Measurements from ENCODE around the gene SCARB1.

Gene SCARB1

DNA sequence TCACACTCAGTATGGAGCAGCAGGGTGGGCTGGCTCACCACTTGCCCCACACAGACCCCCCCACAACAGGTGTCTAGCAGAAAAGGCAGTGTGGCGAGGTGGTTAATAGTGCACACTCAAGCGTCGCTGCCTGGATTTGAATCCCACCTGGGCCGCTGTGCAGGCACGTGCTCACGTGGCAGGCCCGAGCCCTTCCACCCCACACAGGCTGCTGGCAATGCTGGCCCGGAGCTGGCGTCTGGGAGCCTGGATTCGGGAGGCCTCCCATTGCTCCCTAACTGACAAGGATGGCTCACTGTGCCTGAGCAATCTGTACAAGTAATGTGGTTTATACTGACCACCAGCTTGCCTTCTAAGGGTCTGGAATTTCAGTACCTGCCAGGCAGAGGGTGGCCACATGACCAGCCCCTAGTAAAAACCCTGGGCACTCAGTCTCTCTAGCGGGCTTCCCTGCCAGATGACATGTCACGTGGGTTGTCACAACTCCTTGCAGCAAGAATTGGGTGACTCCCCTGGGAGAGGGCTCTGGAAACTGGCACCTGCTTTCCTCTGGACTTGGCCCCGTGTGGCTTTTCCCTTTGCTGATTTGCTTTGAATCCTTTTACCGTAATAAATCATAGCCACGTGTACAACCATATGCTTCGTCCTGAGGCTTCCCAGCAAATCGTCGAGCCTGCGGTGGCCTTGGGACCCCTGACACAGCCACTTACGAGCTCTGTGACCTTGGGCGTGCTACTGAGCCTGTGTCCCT is 72.8 kb downstream of the SCARB1 start:
- Histone ChIP-seq H3K4me2 (ENCODE audit: low read length) (no peak overlapping the region), H3K79me1 (ENCODE audit: low read length) (no peaks in the 10 kb centered on the region), H3K9ac (ENCODE audit: low read length) (no peak overlapping the region), H2BK12ac (ENCODE audit: low read length) (no peak overlapping the region), H3K79me2 (ENCODE audit: control insufficient read depth, insufficient read depth, low read length, poor library complexity) (no peaks in the 10 kb centered on the region), H3K4ac (ENCODE audit: low read depth, low read length) (no peak overlapping the region), H3K4me3 (ENCODE audit: low read depth, low read length) (no peak overlapping the region), H3K27me3 (ENCODE audit: insufficient read depth, low read length) (no peaks in the 10 kb centered on the region), H2BK5ac (ENCODE audit: low read depth, low read length, poor library complexity) (no peak overlapping the region), H3K23ac (ENCODE audit: low read length) (no peak overlapping the region), H3K14ac (ENCODE audit: low read length) (no peak overlapping the region), H4K91ac (ENCODE audit: low read depth, low read length) (no peak overlapping the region), H3K36me3 (ENCODE audit: control insufficient read depth in 1 of 2, insufficient read depth in 2 of 2, low read length in 2 of 2) (peaks cover 0 to 7% of the 10 kb centered on the region in 2 experiments), H3K4me1 (ENCODE audit: control insufficient read depth in 1 of 2, insufficient read depth in 2 of 2, low read length in 2 of 2) (no peaks in the 10 kb centered on the region), H2AFZ (ENCODE audit: insufficient read depth, low read length, poor library complexity) (no peak overlapping the region), H3K18ac (ENCODE audit: low read length) (no peak overlapping the region), H2AK5ac (ENCODE audit: low read length) (no peak overlapping the region), H2BK120ac (ENCODE audit: insufficient read depth, low read length, poor library complexity) (no peak overlapping the region), H3K27ac (ENCODE audit: low read depth, low read length) (no peak overlapping the region), H4K8ac (ENCODE audit: low read depth, low read length) (no peak overlapping the region), H4K12ac (ENCODE audit: low read depth, low read length) (no peak overlapping the region), H3K9me3 (ENCODE audit: insufficient read depth, low read depth, low read length) (no peaks in the 10 kb centered on the region)
- no peak for DNase-seq
- WGBS (ENCODE audit: extremely low coverage, insufficient coverage, insufficient read length) = no CpG with 5 or more reads among the region's 21 CpGs

DNA sequence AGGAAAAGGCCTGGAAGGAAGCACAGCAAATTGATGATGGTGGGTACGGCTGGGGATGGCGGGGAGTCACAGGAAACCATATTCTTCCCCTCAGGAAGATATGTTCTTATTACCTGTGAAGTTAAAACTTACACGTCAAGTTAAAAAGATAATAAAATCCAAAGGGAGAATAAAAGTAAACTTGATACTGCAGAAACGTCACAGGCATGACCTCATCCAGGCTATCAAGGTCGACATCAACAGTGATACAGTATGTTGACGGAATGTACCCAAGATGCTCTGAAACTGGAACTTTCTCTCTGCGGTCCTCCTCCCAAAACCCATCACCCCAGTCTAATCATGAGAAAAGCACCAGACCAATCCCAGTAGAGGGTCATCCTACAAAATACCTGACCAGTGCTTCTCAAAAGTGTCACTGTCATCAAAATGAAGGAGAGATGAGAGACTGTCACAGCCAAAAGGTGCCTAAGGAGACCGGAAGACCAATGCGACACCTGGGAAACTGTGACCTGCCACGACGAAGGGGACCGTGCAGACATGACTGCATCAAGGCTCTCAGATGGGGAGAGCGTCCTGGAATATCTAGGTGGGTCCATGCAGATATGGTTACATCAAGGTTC is 74.6 kb downstream of the SCARB1 start:
- H4K8ac ChIP-seq (ENCODE audit: low read depth, low read length) = no peak overlapping the region
- H4K12ac ChIP-seq (ENCODE audit: low read depth, low read length) = no peak overlapping the region
- H3K27ac ChIP-seq (ENCODE audit: low read depth, low read length) = no peak overlapping the region
- no peak overlapping the region for H3K23ac ChIP-seq (ENCODE audit: low read length)
- H2BK5ac ChIP-seq (ENCODE audit: low read depth, low read length, poor library complexity) = no peak overlapping the region
- no peak overlapping the region for H3K18ac ChIP-seq (ENCODE audit: low read length)
- H3K27me3 ChIP-seq (ENCODE audit: insufficient read depth, low read length) = no peaks in the 10 kb centered on the region
- no peak overlapping the region for H2AK5ac ChIP-seq (ENCODE audit: low read length)
- H3K4ac ChIP-seq (ENCODE audit: low read depth, low read length) = no peak overlapping the region
- no peaks in the 10 kb centered on the region for H3K79me1 ChIP-seq (ENCODE audit: low read length)
- peaks cover 0 to 8% of the 10 kb centered on the region in 2 experiments for H3K36me3 ChIP-seq (ENCODE audit: control insufficient read depth in 1 of 2, insufficient read depth in 2 of 2, low read length in 2 of 2)
- WGBS (ENCODE audit: extremely low coverage, insufficient coverage, insufficient read length) = no CpG with 5 or more reads among the region's 13 CpGs
- no peak overlapping the region for H3K4me3 ChIP-seq (ENCODE audit: low read depth, low read length)
- H2AFZ ChIP-seq (ENCODE audit: insufficient read depth, low read length, poor library complexity) = no peak overlapping the region
- H2BK120ac ChIP-seq (ENCODE audit: insufficient read depth, low read length, poor library complexity) = no peak overlapping the region
- no peak overlapping the region for H3K9ac ChIP-seq (ENCODE audit: low read length)
- H3K4me2 ChIP-seq (ENCODE audit: low read length) = no peak overlapping the region
- no peak overlapping the region for H2BK12ac ChIP-seq (ENCODE audit: low read length)
- no peaks in the 10 kb centered on the region for H3K4me1 ChIP-seq (ENCODE audit: control insufficient read depth in 1 of 2, insufficient read depth in 2 of 2, low read length in 2 of 2)
- H4K91ac ChIP-seq (ENCODE audit: low read depth, low read length) = no peak overlapping the region
- no peaks in the 10 kb centered on the region for H3K79me2 ChIP-seq (ENCODE audit: control insufficient read depth, insufficient read depth, low read length, poor library complexity)
- no peaks in the 10 kb centered on the region for H3K9me3 ChIP-seq (ENCODE audit: insufficient read depth, low read depth, low read length)
- DNase-seq = no peak
- no peak overlapping the region for H3K14ac ChIP-seq (ENCODE audit: low read length)

DNA sequence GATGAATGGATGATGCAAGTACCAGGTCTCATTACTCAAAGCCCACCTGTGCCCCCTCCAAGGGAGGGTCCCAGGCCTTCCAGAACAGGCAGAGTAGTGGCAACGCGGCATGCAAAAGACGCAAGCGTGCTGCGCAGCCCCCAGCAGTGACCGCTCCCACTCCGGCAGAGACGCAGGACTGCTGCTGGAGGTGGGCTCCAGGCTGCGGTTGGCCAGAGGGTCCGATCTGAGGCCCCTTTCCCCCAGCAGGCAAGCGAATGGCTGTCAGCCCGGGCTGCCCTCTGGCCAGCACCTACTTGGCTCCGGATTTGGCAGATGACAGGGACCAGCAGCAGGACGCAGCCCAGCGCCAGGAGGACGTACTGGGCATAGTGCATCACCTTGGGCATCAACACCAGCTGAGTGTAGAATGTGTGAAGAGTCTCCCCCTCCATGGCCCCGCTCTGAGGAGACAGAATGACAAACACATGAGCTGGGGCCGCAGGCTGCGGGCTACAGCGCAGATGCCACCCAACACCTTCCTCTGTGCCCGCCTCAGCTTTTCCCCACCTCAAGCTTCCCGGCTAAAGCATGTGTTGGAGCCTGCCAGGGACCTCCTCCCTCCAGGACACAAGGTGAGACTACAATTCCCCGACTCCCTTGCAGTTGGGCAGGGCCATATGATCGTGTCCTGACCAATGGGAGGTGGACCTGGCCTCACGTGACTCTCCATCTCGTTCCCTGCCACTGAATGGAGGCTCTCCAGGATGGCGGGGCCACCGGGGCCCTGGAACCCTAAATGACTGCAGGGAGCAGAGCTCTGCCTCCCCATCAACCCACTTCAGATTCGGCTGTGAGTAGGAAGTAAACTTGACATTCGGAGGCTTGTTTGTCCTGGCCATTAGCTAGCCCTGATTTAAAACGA is 77.4 kb downstream of the SCARB1 start:
- Histone ChIP-seq H3K9me3 (ENCODE audit: insufficient read depth, low read depth, low read length) (no peaks in the 10 kb centered on the region), H3K79me1 (ENCODE audit: low read length) (no peaks in the 10 kb centered on the region), H3K4me1 (ENCODE audit: control insufficient read depth in 1 of 2, insufficient read depth in 2 of 2, low read length in 2 of 2) (no peaks in the 10 kb centered on the region), H3K27me3 (ENCODE audit: insufficient read depth, low read length) (no peaks in the 10 kb centered on the region), H3K27ac (ENCODE audit: low read depth, low read length) (no peak overlapping the region), H3K79me2 (ENCODE audit: control insufficient read depth, insufficient read depth, low read length, poor library complexity) (no peaks in the 10 kb centered on the region), H3K4me2 (ENCODE audit: low read length) (peak overlapping the region; percentile 47), H3K23ac (ENCODE audit: low read length) (no peak overlapping the region), H3K9ac (ENCODE audit: low read length) (no peak overlapping the region), H3K4ac (ENCODE audit: low read depth, low read length) (no peak overlapping the region), H4K8ac (ENCODE audit: low read depth, low read length) (peak overlapping the region; percentile 30), H3K14ac (ENCODE audit: low read length) (no peak overlapping the region), H2BK12ac (ENCODE audit: low read length) (no peak overlapping the region), H4K12ac (ENCODE audit: low read depth, low read length) (no peak overlapping the region), H3K18ac (ENCODE audit: low read length) (no peak overlapping the region), H2BK5ac (ENCODE audit: low read depth, low read length, poor library complexity) (no peak overlapping the region), H2AK5ac (ENCODE audit: low read length) (no peak overlapping the region), H2AFZ (ENCODE audit: insufficient read depth, low read length, poor library complexity) (no peak overlapping the region), H3K36me3 (ENCODE audit: control insufficient read depth in 1 of 2, insufficient read depth in 2 of 2, low read length in 2 of 2) (peaks cover 0 to 8% of the 10 kb centered on the region in 2 experiments), H2BK120ac (ENCODE audit: insufficient read depth, low read length, poor library complexity) (no peak overlapping the region), H3K4me3 (ENCODE audit: low read depth, low read length) (no peak overlapping the region), H4K91ac (ENCODE audit: low read depth, low read length) (no peak overlapping the region)
- peak in 1 of 2 donors; percentile 37 for DNase-seq
- no CpG with 5 or more reads among the region's 31 CpGs for WGBS (ENCODE audit: extremely low coverage, insufficient coverage, insufficient read length)

DNA sequence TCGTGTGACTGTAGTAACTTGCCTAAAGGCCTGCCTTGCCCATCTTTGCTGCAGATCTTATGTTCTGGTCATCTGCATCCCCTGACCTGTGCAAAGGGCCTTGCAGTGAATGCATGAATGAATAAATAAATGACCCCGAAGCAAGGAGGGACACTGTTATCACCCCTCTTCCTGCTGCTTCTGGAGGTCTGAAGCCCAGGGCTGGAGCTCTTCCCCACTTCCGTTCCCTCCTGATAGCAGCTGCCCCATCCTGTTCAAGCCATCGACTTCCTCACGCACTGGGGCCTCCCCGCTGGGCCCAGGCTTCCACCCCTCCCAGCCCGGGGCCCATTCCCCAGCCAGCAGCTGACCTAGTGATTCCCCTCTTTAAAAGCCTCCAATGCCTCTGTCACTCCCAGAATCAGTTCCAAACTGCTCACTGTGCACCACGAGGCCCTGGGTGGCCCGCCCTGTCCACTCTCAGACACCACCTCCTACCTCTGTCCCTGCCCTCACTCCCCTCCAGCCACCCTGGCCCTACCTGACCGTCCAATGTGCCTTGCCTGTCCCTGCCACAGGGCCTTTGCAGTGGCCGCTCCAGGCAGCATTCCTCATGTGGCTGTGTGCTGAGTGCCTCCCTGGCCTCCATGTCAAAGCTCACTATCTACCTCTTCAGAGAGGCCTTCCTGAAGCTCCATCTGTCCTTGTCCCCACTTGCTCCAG is 78.6 kb downstream of the SCARB1 start:
- Histone ChIP-seq H3K18ac (ENCODE audit: low read length) (no peak overlapping the region), H3K27ac (ENCODE audit: low read depth, low read length) (no peak overlapping the region), H2BK120ac (ENCODE audit: insufficient read depth, low read length, poor library complexity) (no peak overlapping the region), H4K8ac (ENCODE audit: low read depth, low read length) (no peak overlapping the region), H2BK5ac (ENCODE audit: low read depth, low read length, poor library complexity) (no peak overlapping the region), H3K4me2 (ENCODE audit: low read length) (no peak overlapping the region), H2AK5ac (ENCODE audit: low read length) (no peak overlapping the region), H3K4ac (ENCODE audit: low read depth, low read length) (no peak overlapping the region), H3K9me3 (ENCODE audit: insufficient read depth, low read depth, low read length) (no peaks in the 10 kb centered on the region), H3K23ac (ENCODE audit: low read length) (no peak overlapping the region), H3K79me2 (ENCODE audit: control insufficient read depth, insufficient read depth, low read length, poor library complexity) (no peaks in the 10 kb centered on the region), H2BK12ac (ENCODE audit: low read length) (no peak overlapping the region), H3K4me1 (ENCODE audit: control insufficient read depth in 1 of 2, insufficient read depth in 2 of 2, low read length in 2 of 2) (no peaks in the 10 kb centered on the region), H3K14ac (ENCODE audit: low read length) (no peak overlapping the region), H2AFZ (ENCODE audit: insufficient read depth, low read length, poor library complexity) (no peak overlapping the region), H3K4me3 (ENCODE audit: low read depth, low read length) (no peak overlapping the region), H3K27me3 (ENCODE audit: insufficient read depth, low read length) (no peaks in the 10 kb centered on the region), H3K79me1 (ENCODE audit: low read length) (no peaks in the 10 kb centered on the region), H4K12ac (ENCODE audit: low read depth, low read length) (no peak overlapping the region), H3K36me3 (ENCODE audit: control insufficient read depth in 1 of 2, insufficient read depth in 2 of 2, low read length in 2 of 2) (peaks cover 0 to 5% of the 10 kb centered on the region in 2 experiments), H3K9ac (ENCODE audit: low read length) (no peak overlapping the region), H4K91ac (ENCODE audit: low read depth, low read length) (no peak overlapping the region)
- no CpG with 5 or more reads among the region's 11 CpGs for WGBS (ENCODE audit: extremely low coverage, insufficient coverage, insufficient read length)
- DNase-seq = no peak
